Stimulated activated memory B cell treated with anti-CD40 and anti-IgM and Interleukin-4, amounts not matched to agents 10 μg/mL and 1 μg/mL and 100 μg/mL, for 72 hours (primary cell): ENCODE measurements around the gene RPL15.
A peak's percentile ranks its signal among the peaks of the same experiment; 100 is the strongest.

Source experiments
- ATAC-seq: fragments of 150-1000 bp; cut with Tn5 transposase; 2 replicates; pipeline ENCODE4 v1.10.0; 2021
- H3K27ac Mint-ChIP-seq: one replicate; pipeline ENCODE4 v1.8.0; 2022; ENCODE audit warnings: mild to moderate bottlenecking, mixed read lengths
- H3K27me3 Mint-ChIP-seq: one replicate; pipeline ENCODE4 v1.8.0; 2022; ENCODE audit warnings: mixed read lengths
- H3K36me3 Mint-ChIP-seq: one replicate; pipeline ENCODE4 v1.8.0; 2022; ENCODE audit warnings: mixed read lengths
- H3K4me1 Mint-ChIP-seq: one replicate; pipeline ENCODE4 v1.8.0; 2022; ENCODE audit warnings: mixed read lengths
- H3K4me3 Mint-ChIP-seq: one replicate; pipeline ENCODE4 v1.8.0; 2022; ENCODE audit warnings: mild to moderate bottlenecking, moderate library complexity, mixed read lengths
- H3K9me3 Mint-ChIP-seq: one replicate; pipeline ENCODE4 v1.8.0; 2022; ENCODE audit warnings: mixed read lengths

The RPL15 gene

GRCh38 chr3:23956701-23957100 is 39.8 kb downstream of the RPL15 start:
- no peaks in the 10 kb centered on the region for H3K9me3 Mint-ChIP-seq
- no peak overlapping the region for H3K27ac Mint-ChIP-seq
- no peak overlapping the region for H3K4me3 Mint-ChIP-seq
- H3K4me1 Mint-ChIP-seq: peaks cover 39% of the 10 kb centered on the region
- ATAC-seq: no peak
- H3K27me3 Mint-ChIP-seq: no peaks in the 10 kb centered on the region
- H3K36me3 Mint-ChIP-seq: peaks cover 29% of the 10 kb centered on the region

GRCh38 chr3:23959135-23959900 is 42.4 kb downstream of the RPL15 start:
- no peaks in the 10 kb centered on the region for H3K27me3 Mint-ChIP-seq
- no peaks in the 10 kb centered on the region for H3K9me3 Mint-ChIP-seq
- H3K27ac Mint-ChIP-seq: peak overlapping the region; percentile 49
- H3K4me1 Mint-ChIP-seq: peaks cover 17% of the 10 kb centered on the region
- no peak for ATAC-seq
- peaks cover 38% of the 10 kb centered on the region for H3K36me3 Mint-ChIP-seq
- no peak overlapping the region for H3K4me3 Mint-ChIP-seq

- H3K36me3 Mint-ChIP-seq: peaks cover 38% of the 10 kb centered on the region
- no peaks in the 10 kb centered on the region for H3K27me3 Mint-ChIP-seq
- ATAC-seq: no peak
- no peak overlapping the region for H3K27ac Mint-ChIP-seq
- H3K4me3 Mint-ChIP-seq: no peak overlapping the region
- peaks cover 7% of the 10 kb centered on the region for H3K4me1 Mint-ChIP-seq
- H3K9me3 Mint-ChIP-seq: no peaks in the 10 kb centered on the region
These were observed 43.7 kb downstream of the RPL15 start for GRCh38 chr3:23960649-23961048.

GRCh38 chr3:23961066-23961465 is 44.1 kb downstream of the RPL15 start:
- H3K4me3 Mint-ChIP-seq: no peak overlapping the region
- H3K27ac Mint-ChIP-seq: no peak overlapping the region
- no peak for ATAC-seq
- peaks cover 42% of the 10 kb centered on the region for H3K36me3 Mint-ChIP-seq
- no peaks in the 10 kb centered on the region for H3K9me3 Mint-ChIP-seq
- H3K4me1 Mint-ChIP-seq: peaks cover 7% of the 10 kb centered on the region
- no peaks in the 10 kb centered on the region for H3K27me3 Mint-ChIP-seq

GRCh38 chr3:23961913-23962312 is 45.0 kb downstream of the RPL15 start:
- peaks cover 42% of the 10 kb centered on the region for H3K36me3 Mint-ChIP-seq
- H3K4me1 Mint-ChIP-seq: peaks cover 7% of the 10 kb centered on the region
- no peaks in the 10 kb centered on the region for H3K9me3 Mint-ChIP-seq
- H3K27ac Mint-ChIP-seq: no peak overlapping the region
- ATAC-seq: no peak
- H3K4me3 Mint-ChIP-seq: no peak overlapping the region
- H3K27me3 Mint-ChIP-seq: no peaks in the 10 kb centered on the region

- no peak for ATAC-seq
- Mint-ChIP-seq H3K27ac (no peak overlapping the region), H3K9me3 (no peaks in the 10 kb centered on the region), H3K4me3 (no peak overlapping the region), H3K4me1 (no peaks in the 10 kb centered on the region), H3K36me3 (peaks cover 47% of the 10 kb centered on the region), H3K27me3 (no peaks in the 10 kb centered on the region)
These were observed 47.8 kb downstream of the RPL15 start for GRCh38 chr3:23964537-23965235.

- no peak for ATAC-seq
- Mint-ChIP-seq H3K9me3 (no peaks in the 10 kb centered on the region), H3K4me3 (no peak overlapping the region), H3K27me3 (no peaks in the 10 kb centered on the region), H3K36me3 (peaks cover 50% of the 10 kb centered on the region), H3K27ac (no peak overlapping the region), H3K4me1 (no peaks in the 10 kb centered on the region)
These were observed 49.4 kb downstream of the RPL15 start for GRCh38 chr3:23966328-23966727.

DNA sequence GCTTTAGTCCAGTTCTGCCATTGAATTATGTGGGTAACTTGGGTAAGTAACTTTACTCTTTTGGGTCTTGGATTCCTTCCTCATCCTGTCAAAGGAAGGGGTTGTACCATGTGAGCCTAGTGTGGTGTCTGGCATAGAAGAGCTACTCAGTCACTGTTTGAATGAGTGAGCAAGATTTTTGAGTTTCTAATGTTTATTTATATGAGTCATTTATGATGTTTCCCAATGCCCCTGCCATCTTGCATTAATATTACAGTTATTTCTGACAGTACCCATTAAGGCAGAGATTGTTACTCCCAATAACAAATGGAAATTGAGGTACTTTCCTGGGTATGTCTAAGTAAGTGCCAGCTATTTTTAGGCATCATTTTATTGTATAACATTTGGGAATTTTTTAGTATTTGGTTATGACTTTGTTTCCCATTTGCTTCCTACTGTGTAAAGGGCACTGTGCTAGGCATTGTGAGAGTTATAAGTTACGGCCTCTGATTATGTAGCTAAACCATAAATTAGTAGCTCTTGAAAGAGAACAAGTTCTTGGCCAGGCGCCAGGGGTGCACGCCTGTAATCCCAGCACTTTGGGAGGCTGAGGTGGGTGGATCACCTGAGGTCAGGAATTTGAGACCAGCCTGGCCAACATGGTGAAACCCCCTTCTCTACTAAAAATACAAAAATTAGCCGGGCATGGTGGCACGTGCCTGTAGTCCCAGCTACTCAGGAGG is 51.7 kb downstream of the RPL15 start:
- no peaks in the 10 kb centered on the region for H3K4me1 Mint-ChIP-seq
- no peak overlapping the region for H3K27ac Mint-ChIP-seq
- no peak overlapping the region for H3K4me3 Mint-ChIP-seq
- no peak for ATAC-seq
- peaks cover 46% of the 10 kb centered on the region for H3K36me3 Mint-ChIP-seq
- H3K27me3 Mint-ChIP-seq: no peaks in the 10 kb centered on the region
- no peaks in the 10 kb centered on the region for H3K9me3 Mint-ChIP-seq

GRCh38 chr3:23969393-23969792 is 52.5 kb downstream of the RPL15 start:
- Mint-ChIP-seq H3K4me3 (no peak overlapping the region), H3K36me3 (peaks cover 45% of the 10 kb centered on the region), H3K4me1 (no peaks in the 10 kb centered on the region), H3K9me3 (no peaks in the 10 kb centered on the region), H3K27me3 (no peaks in the 10 kb centered on the region), H3K27ac (no peak overlapping the region)
- no peak for ATAC-seq
